A673 (cell line): ENCODE measurements around the gene ZBTB45. TPM values are rescaled to one million over a fixed set of nuclear protein-coding genes. Genes with fewer than 3 reads are reported as not detected.

Source experiments
- BruUV-seq: library from RNA; stranded (reverse); fragments of 400-500 nt; replicated peaks from 2 replicates; lab custom pipeline; 2021; lab: Mats Ljungman, UMichigan
- CTCF ChIA-PET: fragments of 300-600 bp; sonication (Branson Sonifier 250); formaldehyde crosslinking; loops from one replicate; lab custom pipeline; 2022; ENCODE audit warnings: antibody characterized with exemption; lab: Charles Lee
- POLR2A ChIA-PET: fragments of 300-600 bp; sonication (Branson Sonifier 250); formaldehyde crosslinking; loops from one replicate; lab custom pipeline; 2022; ENCODE audit warnings: antibody characterized with exemption; ENCODE audit not compliant: low non-redundant PET; lab: Charles Lee
- DNase-seq: peaks from one replicate; pipeline ENCODE4 v3.0.0-alpha.2; 2015; ENCODE audit warnings: low spot score
- H3K27ac ChIP-seq: fragments of 200-600 bp; sonication (generic); 2 replicates; pipeline ENCODE4 v1.5.1; 2016; ENCODE audit warnings: mixed run types, low read depth, mild to moderate bottlenecking, mixed read lengths, antibody characterized with exemption, low read length; ENCODE audit not compliant: poor library complexity, severe bottlenecking
- H3K27me3 ChIP-seq: fragments of 200-600 bp; sonication (generic); replicated peaks from 2 replicates; pipeline ENCODE4 v1.6.1; 2017; ENCODE audit warnings: mixed run types, low read depth, mild to moderate bottlenecking, mixed read lengths, antibody characterized with exemption, low read length; ENCODE audit not compliant: insufficient read depth, poor library complexity
- H3K36me3 ChIP-seq: fragments of 200-600 bp; sonication (generic); 2 replicates; pipeline ENCODE4 v1.6.1; 2016; ENCODE audit warnings: mixed run types, mild to moderate bottlenecking, mixed read lengths, antibody characterized with exemption, low read length; ENCODE audit not compliant: insufficient read depth, poor library complexity, severe bottlenecking
- H3K4me1 ChIP-seq: fragments of 200-600 bp; sonication (generic); 2 replicates; pipeline ENCODE4 v1.6.1; 2017; ENCODE audit warnings: mixed run types, mild to moderate bottlenecking, mixed read lengths, antibody characterized with exemption, low read length; ENCODE audit not compliant: insufficient read depth, poor library complexity, severe bottlenecking
- H3K4me3 ChIP-seq: fragments of 200-600 bp; sonication (generic); 2 replicates; pipeline ENCODE4 v1.5.1; 2016; ENCODE audit warnings: low read depth, mixed run types, mild to moderate bottlenecking, mixed read lengths, low read length; ENCODE audit not compliant: poor library complexity, severe bottlenecking
- H3K9me3 ChIP-seq: fragments of 200-600 bp; sonication (generic); 2 replicates; pipeline ENCODE4 v1.6.1; 2016; ENCODE audit warnings: mixed run types, low read depth, mild to moderate bottlenecking, mixed read lengths, antibody characterized with exemption, low read length; ENCODE audit not compliant: poor library complexity, severe bottlenecking
- EZH2 ChIP-seq: fragments of 200-600 bp; sonication (generic); IDR thresholded peaks from 2 replicates; pipeline ENCODE4 v1.6.1; 2017; ENCODE audit warnings: borderline replicate concordance, low read depth, mild to moderate bottlenecking, mixed read lengths, antibody characterized with exemption, low read length; ENCODE audit not compliant: poor library complexity, severe bottlenecking
- intact Hi-C: fragments of 100-400 bp; cut with micrococcal nuclease; formaldehyde crosslinking; loops from one replicate; pipeline ENCODE4 v1.10.0; 2022; ENCODE audit not compliant: unreplicated experiment
- total RNA-seq: library from RNA; stranded (reverse); gene quantifications from 2 replicates; pipeline ENCODE4 v1.2.3, GENCODE V29; 2021
- TF ChIP-seq, protein P1 (sequence below): fragments of 300-800, 200-600 bp; sonication (generic); conservative IDR thresholded peaks from 2 replicates; pipeline ENCODE4 v1.5.1; 2017; ENCODE audit warnings: low read depth, mild to moderate bottlenecking, antibody characterized with exemption, low read length, moderate library complexity, mixed read lengths

Gene ZBTB45
- total RNA-seq, 1 experiment from 2014 or later: 25.0 TPM

DNA sequence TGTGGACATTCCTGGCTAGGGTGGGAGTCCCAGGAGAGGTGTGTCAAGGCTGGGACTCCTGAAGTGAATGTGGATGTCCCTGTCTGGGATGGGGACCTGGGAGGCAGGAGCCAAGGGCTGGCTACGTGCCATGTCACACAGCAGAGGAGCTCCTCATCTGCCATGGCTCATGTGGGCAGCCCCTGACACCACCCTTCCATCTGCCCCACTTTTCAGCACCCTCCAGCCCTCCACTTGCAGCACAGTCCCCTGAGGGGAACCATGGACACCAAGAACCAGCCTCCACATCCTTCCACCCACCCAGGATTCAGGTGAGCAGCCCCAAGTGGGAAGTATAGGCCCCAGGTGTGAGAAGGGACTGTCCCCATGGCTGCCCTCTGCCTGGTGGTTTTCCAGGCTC is 41.7 kb downstream of the ZBTB45 start:
- H3K27ac ChIP-seq: no peak overlapping the region
- POLR2A ChIA-PET: interaction anchor here (0.6 kb wide), 1 partner anchor 12 kb away, joined by 3 read pairs; no protein-coding TSS in a partner anchor
- H3K27me3 ChIP-seq: no peaks in the 10 kb centered on the region
- no peak overlapping the region for H3K4me3 ChIP-seq
- intact Hi-C loops: no loop called here
- H3K9me3 ChIP-seq: no peaks in the 10 kb centered on the region
- BruUV-seq: no TSS peak
- H3K4me1 ChIP-seq: peaks cover 6% of the 10 kb centered on the region
- CTCF ChIA-PET: no interaction called here
- no peaks in the 10 kb centered on the region for H3K36me3 ChIP-seq
- no peak for TF ChIP-seq EZH2
- TF ChIP-seq, protein P1, sequence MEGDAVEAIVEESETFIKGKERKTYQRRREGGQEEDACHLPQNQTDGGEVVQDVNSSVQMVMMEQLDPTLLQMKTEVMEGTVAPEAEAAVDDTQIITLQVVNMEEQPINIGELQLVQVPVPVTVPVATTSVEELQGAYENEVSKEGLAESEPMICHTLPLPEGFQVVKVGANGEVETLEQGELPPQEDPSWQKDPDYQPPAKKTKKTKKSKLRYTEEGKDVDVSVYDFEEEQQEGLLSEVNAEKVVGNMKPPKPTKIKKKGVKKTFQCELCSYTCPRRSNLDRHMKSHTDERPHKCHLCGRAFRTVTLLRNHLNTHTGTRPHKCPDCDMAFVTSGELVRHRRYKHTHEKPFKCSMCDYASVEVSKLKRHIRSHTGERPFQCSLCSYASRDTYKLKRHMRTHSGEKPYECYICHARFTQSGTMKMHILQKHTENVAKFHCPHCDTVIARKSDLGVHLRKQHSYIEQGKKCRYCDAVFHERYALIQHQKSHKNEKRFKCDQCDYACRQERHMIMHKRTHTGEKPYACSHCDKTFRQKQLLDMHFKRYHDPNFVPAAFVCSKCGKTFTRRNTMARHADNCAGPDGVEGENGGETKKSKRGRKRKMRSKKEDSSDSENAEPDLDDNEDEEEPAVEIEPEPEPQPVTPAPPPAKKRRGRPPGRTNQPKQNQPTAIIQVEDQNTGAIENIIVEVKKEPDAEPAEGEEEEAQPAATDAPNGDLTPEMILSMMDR: no peak
- DNase-seq: no peak

DNA sequence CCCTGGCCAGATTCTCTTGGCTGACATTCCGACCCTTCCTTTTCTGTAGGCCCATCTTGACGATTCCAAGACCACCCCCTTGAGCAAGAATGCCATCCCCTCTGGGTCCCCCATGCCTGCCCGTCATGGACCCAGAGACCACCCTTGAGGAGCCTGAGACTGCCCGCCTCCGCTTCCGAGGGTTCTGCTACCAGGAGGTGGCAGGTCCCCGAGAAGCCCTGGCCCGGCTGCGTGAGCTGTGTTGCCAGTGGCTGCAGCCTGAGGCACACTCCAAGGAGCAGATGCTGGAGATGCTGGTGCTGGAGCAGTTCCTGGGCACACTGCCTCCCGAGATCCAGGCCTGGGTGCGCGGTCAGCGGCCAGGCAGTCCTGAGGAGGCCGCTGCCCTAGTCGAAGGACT is 42.5 kb downstream of the ZBTB45 start:
- H3K4me1 ChIP-seq: peaks cover 6% of the 10 kb centered on the region
- peak overlapping the region; percentile 61 for H3K4me3 ChIP-seq
- CTCF ChIA-PET: no interaction called here
- no peaks in the 10 kb centered on the region for H3K36me3 ChIP-seq
- intact Hi-C loops: no loop called here
- DNase-seq: no peak
- BruUV-seq: no TSS peak
- no peaks in the 10 kb centered on the region for H3K9me3 ChIP-seq
- no peaks in the 10 kb centered on the region for H3K27me3 ChIP-seq
- no peak for TF ChIP-seq EZH2
- TF ChIP-seq, protein P1: no peak
- peak overlapping the region; percentile 84 for H3K27ac ChIP-seq
- POLR2A ChIA-PET: no interaction called here

DNA sequence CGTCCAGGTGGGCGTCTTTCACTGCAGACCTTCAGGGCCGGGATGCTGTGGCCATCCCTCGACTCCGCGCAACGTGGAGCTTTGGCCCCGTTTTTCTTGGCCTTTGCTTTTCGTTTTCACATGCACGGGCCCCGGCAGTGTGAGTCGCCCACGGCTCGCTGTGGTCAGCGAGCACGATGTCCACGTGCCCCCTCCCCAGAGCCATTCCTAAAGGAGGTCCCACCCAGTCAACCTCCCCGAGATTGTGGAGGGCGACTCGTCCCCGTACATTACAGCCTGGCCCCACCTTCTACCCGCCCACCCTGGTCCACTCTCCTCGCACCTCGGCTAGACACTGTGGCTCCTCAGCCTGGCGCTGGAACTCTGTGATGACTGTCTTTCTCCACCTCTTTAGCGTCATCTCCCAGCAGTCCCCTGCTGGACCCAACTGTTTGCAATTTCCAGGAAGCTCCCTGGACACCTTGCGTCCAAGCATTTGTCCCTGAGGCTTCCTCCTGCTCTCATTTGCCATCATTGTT is 43.1 kb downstream of the ZBTB45 start:
- ChIA-PET POLR2A (no interaction called here), CTCF (no interaction called here)
- DNase-seq: peak; percentile 22
- H3K4me1 ChIP-seq: peaks cover 6% of the 10 kb centered on the region
- no peaks in the 10 kb centered on the region for H3K36me3 ChIP-seq
- peak overlapping the region; percentile 84 for H3K27ac ChIP-seq
- intact Hi-C loops: no loop called here
- TSS peak; percentile 13 for BruUV-seq
- H3K9me3 ChIP-seq: no peaks in the 10 kb centered on the region
- no peaks in the 10 kb centered on the region for H3K27me3 ChIP-seq
- H3K4me3 ChIP-seq: peak overlapping the region; percentile 61
- TF ChIP-seq EZH2: no peak
- TF ChIP-seq, protein P1: no peak
